Measurements from ENCODE around the gene TMEM120B.

GRCh38 chr12:121770388-121770787, 57.8 kb downstream of the TMEM120B start:
- TF ChIP-seq CTCF (IDR thresholded peaks at IDR 0.05; ENCODE audit: borderline replicate concordance, extremely low read depth, low read length, poor library complexity, severe bottlenecking) (no peak), EZH2 (IDR thresholded peaks at IDR 0.05; ENCODE audit: borderline replicate concordance, low read depth, low read length, severe bottlenecking) (no peak)

Data from DND-41 (cell line).